ENCODE data around the gene RALGDS. TPM values are rescaled to one million over a fixed set of nuclear protein-coding genes. Genes with fewer than 3 reads are reported as not detected.

RALGDS gene
- total RNA-seq, 2 experiments from 2014 or later: 23.8 to 28.2 TPM

DNA sequence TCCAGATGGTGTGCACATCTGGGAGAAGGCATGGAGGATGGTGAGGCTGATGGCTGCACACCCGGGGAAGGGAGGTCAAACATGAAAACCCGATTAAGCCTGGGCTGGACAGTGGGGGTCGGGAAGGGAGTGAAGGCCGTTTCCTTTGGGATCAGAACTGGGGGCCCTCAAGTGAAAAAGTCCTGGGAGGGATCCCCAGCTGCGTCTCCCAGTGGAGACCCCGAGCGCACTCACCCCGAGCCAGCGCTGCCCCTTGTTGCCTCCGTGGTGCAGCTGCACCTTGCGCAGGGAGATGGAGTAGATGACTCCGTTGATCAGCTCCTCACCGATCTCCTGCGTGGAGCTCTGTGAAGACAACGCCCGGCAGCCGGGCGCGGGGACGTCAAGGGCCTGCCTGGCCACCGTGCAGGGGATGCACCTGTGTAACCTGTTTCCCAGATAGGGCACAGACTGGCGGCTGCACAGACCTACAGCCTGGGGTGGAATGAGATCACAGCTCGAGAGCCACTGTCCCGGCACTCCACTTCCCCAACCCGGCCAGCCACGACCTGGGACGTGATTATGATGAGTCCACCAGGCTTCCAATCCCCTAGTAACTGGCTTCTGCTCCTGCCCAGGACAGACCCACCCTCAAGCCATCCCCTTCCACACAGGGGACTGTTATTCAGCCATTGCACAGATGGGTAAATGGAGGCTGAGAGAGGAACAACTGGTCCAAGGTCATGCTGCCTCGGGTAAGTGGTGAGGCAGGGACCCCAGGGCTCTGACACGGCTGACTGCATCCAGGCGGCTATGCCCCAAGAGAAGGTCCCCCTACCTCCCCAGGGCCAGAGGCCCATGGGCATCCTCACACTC lies 9.0 kb downstream of the RALGDS start:
- intact Hi-C loops (cut with micrococcal nuclease; ENCODE audit: unreplicated experiment): no loop called here
- H3K4me2 ChIP-seq (ENCODE audit: low read length): no peak overlapping the region

GRCh38 chr9:133109931-133110650 lies 10.9 kb downstream of the RALGDS start:
- BruUV-seq (replicated peaks): no TSS peak

More for the DNA sequence above, 9.0 kb downstream of the RALGDS start:
- H3K27ac ChIP-seq (ENCODE audit: low read depth, low read length, poor library complexity, severe bottlenecking): no peak overlapping the region
- CTCF ChIA-PET (ENCODE audit: unreplicated experiment): no interaction called here
- no peaks in the 10 kb centered on the region for H4K20me1 ChIP-seq (ENCODE audit: insufficient read depth, low read length)
- POLR2A ChIA-PET: no interaction called here
- no peaks in the 10 kb centered on the region for H3K9me3 ChIP-seq (ENCODE audit: low read length)
- H3K36me3 ChIP-seq (ENCODE audit: insufficient read depth, low read length): peaks cover 10% of the 10 kb centered on the region; the same call in 1 of the 2 replicates
- H3K4me3 ChIP-seq (ENCODE audit: low read depth, low read length, poor library complexity, severe bottlenecking): no peak overlapping the region
- no peaks in the 10 kb centered on the region for H3K79me2 ChIP-seq (ENCODE audit: insufficient read depth, low read depth, low read length)
- no peak overlapping the region for H2AFZ ChIP-seq (ENCODE audit: low read length)
- DNase-seq (ENCODE audit: low spot score): no peak
- BruUV-seq (replicated peaks): no TSS peak
- TF ChIP-seq EZH2phosphoT487 (IDR thresholded peaks at IDR 0.05; ENCODE audit: borderline replicate concordance, low read depth, low read length) (no peak), CTCF (conservative IDR thresholded peaks at IDR 0.05; ENCODE audit: low read length) (no peak)
- H3K4me1 ChIP-seq (ENCODE audit: insufficient read depth, low read length, poor library complexity, severe bottlenecking): peaks cover 11% of the 10 kb centered on the region
- no peaks in the 10 kb centered on the region for H3K9me2 ChIP-seq (ENCODE audit: insufficient read depth, low read length)

More at GRCh38 chr9:133109931-133110650, 10.9 kb downstream of the RALGDS start:
- intact Hi-C loops (cut with micrococcal nuclease; ENCODE audit: unreplicated experiment): no loop called here
- Histone ChIP-seq H3K4me2 (ENCODE audit: low read length) (no peak overlapping the region), H4K20me1 (ENCODE audit: insufficient read depth, low read length) (no peaks in the 10 kb centered on the region), H3K36me3 (ENCODE audit: insufficient read depth, low read length) (peaks cover 15% of the 10 kb centered on the region; the same call in 1 of the 2 replicates), H3K9me2 (ENCODE audit: insufficient read depth, low read length) (no peaks in the 10 kb centered on the region), H3K27ac (ENCODE audit: low read depth, low read length, poor library complexity, severe bottlenecking) (no peak overlapping the region), H3K4me1 (ENCODE audit: insufficient read depth, low read length, poor library complexity, severe bottlenecking) (peaks cover 11% of the 10 kb centered on the region), H3K9me3 (ENCODE audit: low read length) (no peaks in the 10 kb centered on the region), H3K79me2 (ENCODE audit: insufficient read depth, low read depth, low read length) (no peaks in the 10 kb centered on the region), H3K4me3 (ENCODE audit: low read depth, low read length, poor library complexity, severe bottlenecking) (no peak overlapping the region), H2AFZ (ENCODE audit: low read length) (no peak overlapping the region)
- DNase-seq (ENCODE audit: low spot score): no peak
- POLR2A ChIA-PET: interaction anchor here (0.7 kb wide), 1 partner anchor 179 kb away, joined by 3 read pairs; no protein-coding TSS in a partner anchor
- CTCF ChIA-PET (ENCODE audit: unreplicated experiment): no interaction called here
- no peak for TF ChIP-seq EZH2phosphoT487 (IDR thresholded peaks at IDR 0.05; ENCODE audit: borderline replicate concordance, low read depth, low read length)
- no peak for TF ChIP-seq CTCF (conservative IDR thresholded peaks at IDR 0.05; ENCODE audit: low read length)

Data from OCI-LY7 (cell line).